ACC112 (cell line): Measurements from ENCODE around the gene MRPS11.
"Not testable (repeated sequence)": the region's sequence is repeated elsewhere in the genome, so short reads cannot be mapped to it uniquely, and the experiment has no call there.

ENCODE experiments used
- H2AFZ ChIP-seq: fragments of 200-600 bp; sonication (generic); one replicate; pipeline ENCODE4 v1.6.0; 2017; ENCODE audit warnings: antibody characterized with exemption, low read length; ENCODE audit not compliant: unreplicated experiment
- H3K27ac ChIP-seq: fragments of 200-600 bp; sonication (generic); 2 replicates; pipeline ENCODE4 v1.5.1; 2014; ENCODE audit warnings: low read depth, mild to moderate bottlenecking, antibody characterized with exemption, low read length, moderate library complexity
- H3K27me3 ChIP-seq: fragments of 200-600 bp; sonication (generic); 2 replicates; pipeline ENCODE4 v1.6.1; 2014; ENCODE audit warnings: mild to moderate bottlenecking, antibody characterized with exemption, low read length, moderate library complexity, mixed read lengths; ENCODE audit not compliant: insufficient read depth
- H3K36me3 ChIP-seq: fragments of 200-600 bp; sonication (generic); 2 replicates; pipeline ENCODE4 v1.6.1; 2016; ENCODE audit warnings: mild to moderate bottlenecking, antibody characterized with exemption, low read length, moderate library complexity, mixed read lengths; ENCODE audit not compliant: insufficient read depth
- H3K4me1 ChIP-seq: fragments of 200-600 bp; sonication (generic); one replicate; pipeline ENCODE4 v1.6.1; 2016; ENCODE audit warnings: low read length, mixed read lengths; ENCODE audit not compliant: insufficient read depth, unreplicated experiment, control insufficient read depth
- H3K4me3 ChIP-seq: fragments of 200-600 bp; sonication (generic); 2 replicates; pipeline ENCODE4 v1.5.1; 2014; ENCODE audit warnings: mild to moderate bottlenecking, low read depth, low read length
- H3K79me2 ChIP-seq: fragments of 200-600 bp; sonication (generic); one replicate; pipeline ENCODE4 v1.6.0; 2016; ENCODE audit warnings: low read length; ENCODE audit not compliant: control insufficient read depth, unreplicated experiment, insufficient read depth

The MRPS11 gene

DNA sequence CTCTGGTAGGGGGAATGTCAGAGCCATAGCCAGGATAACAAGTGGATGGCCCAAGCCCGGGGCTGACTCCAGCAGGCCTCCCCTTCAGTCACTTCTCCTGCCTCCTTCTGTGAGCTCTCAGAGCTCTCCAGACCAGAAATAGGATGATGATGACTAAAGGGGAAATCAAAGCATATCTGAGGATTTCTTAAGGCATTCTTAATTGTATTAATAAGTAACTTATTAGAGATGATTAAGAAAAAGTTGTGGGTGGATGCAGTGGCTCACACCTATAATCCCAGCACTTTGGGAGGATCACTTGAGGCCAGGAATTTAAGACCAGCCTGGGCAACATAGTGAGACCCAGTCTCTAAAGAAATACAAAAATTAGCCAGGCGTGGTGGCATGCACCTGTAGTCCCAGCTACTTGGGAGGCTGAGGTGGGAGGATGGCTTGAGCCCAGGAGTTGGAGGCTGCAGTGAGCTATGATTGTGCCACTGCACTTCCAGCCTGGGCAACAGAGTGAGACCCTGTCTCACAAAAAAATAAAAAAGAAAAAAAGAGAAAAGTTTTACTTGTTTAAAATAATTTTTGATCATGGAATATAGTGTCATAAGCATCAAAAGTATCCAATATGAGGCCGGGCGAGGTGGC lies 6.3 kb downstream of the MRPS11 start:
- peaks cover 23% of the 10 kb centered on the region; the same call in 1 of the 2 replicates for H3K36me3 ChIP-seq
- not testable (repeated sequence) for H3K27ac ChIP-seq, H3K27me3 ChIP-seq, H2AFZ ChIP-seq, H3K4me3 ChIP-seq, H3K4me1 ChIP-seq
- H3K79me2 ChIP-seq, result peaks cover 20% of the 10 kb centered on the region

- Histone ChIP-seq H3K79me2 (no peaks in the 10 kb centered on the region), H3K27me3 (no peaks in the 10 kb centered on the region), H3K4me1 (no peaks in the 10 kb centered on the region), H3K4me3 (no peak overlapping the region), H3K27ac (no peak overlapping the region), H2AFZ (no peak overlapping the region), H3K36me3 (peaks cover 17% of the 10 kb centered on the region; the same call in 1 of the 2 replicates)
These were observed 9.1 kb downstream of the MRPS11 start for GRCh38 chr15:88476635-88477060.

GRCh38 chr15:88477126-88477525 lies 9.6 kb downstream of the MRPS11 start:
- Histone ChIP-seq H3K79me2 (no peaks in the 10 kb centered on the region), H3K4me1 (no peaks in the 10 kb centered on the region), H3K36me3 (peaks cover 17% of the 10 kb centered on the region; the same call in 1 of the 2 replicates), H3K4me3 (no peak overlapping the region), H2AFZ (no peak overlapping the region), H3K27me3 (no peaks in the 10 kb centered on the region), H3K27ac (no peak overlapping the region)

DNA sequence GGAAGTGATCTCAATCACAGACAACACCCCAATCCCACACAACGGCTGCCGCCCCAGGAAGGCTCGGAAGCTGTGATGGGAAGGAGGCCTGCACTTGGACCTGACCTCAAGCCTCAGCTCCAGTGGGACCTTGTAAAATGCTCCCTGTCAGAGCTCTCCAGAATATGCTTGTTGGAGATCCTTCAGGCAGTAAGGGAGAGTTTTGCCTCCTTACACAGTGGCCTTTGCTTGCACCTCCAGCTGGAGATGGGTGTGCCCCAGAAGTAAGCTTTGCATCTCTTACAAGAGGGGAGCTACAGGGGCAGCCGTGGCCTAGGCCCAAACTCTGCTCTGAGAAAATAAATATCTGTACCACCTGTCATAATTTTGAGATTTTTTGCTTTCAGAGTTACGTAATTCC lies 10.4 kb downstream of the MRPS11 start:
- H3K27ac ChIP-seq, result no peak overlapping the region
- H2AFZ ChIP-seq, result no peak overlapping the region
- H3K36me3 ChIP-seq, result peaks cover 17% of the 10 kb centered on the region; the same call in 1 of the 2 replicates
- no peaks in the 10 kb centered on the region for H3K79me2 ChIP-seq
- no peaks in the 10 kb centered on the region for H3K27me3 ChIP-seq
- H3K4me3 ChIP-seq, result no peak overlapping the region
- no peaks in the 10 kb centered on the region for H3K4me1 ChIP-seq

DNA sequence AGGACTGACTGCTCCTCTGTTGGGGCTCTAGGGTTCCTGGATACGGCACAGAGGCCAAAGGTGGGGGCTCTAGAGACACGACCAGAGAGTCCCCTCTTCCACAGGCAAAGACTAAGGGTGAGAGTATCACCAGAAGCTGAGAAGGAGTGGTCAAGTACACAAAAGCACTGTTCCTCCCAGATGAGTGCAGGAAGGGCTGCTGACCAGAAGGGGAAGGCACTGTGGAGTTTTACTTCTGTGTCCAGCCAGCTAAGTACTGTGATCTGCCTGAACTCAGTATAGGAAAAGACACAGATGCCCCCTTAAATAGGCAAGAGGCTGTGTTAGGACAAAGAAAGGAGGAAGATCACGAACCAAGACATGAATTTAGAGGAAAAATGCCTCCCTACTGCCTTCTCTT lies 11.7 kb downstream of the MRPS11 start:
- no peak overlapping the region for H3K27ac ChIP-seq
- peaks cover 14% of the 10 kb centered on the region; the same call in 1 of the 2 replicates for H3K36me3 ChIP-seq
- no peaks in the 10 kb centered on the region for H3K4me1 ChIP-seq
- no peak overlapping the region for H2AFZ ChIP-seq
- H3K79me2 ChIP-seq, result no peaks in the 10 kb centered on the region
- H3K27me3 ChIP-seq, result no peaks in the 10 kb centered on the region
- H3K4me3 ChIP-seq, result no peak overlapping the region

DNA sequence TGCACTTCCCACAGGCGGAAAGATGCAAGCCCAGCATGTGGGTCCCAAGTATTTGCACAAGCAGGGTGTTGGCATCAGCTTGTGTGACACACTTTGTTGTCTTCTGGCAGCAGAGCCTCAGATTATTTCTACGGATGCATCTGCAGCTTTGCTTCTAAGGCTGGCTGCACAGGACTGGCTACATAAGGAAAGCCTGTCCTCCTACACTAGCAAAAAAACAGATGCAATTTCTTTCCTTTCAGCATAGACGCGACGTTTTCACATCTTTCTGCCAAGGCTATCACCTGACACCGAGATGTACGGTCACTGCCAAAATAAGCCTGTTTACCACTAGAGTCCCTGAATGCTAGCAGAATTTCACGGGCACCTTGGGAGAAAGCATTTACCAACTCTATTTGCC lies 13.5 kb downstream of the MRPS11 start:
- Histone ChIP-seq H3K4me1 (no peaks in the 10 kb centered on the region), H2AFZ (no peak overlapping the region), H3K27me3 (no peaks in the 10 kb centered on the region), H3K79me2 (no peaks in the 10 kb centered on the region), H3K36me3 (peaks cover 14% of the 10 kb centered on the region; the same call in 1 of the 2 replicates), H3K27ac (no peak overlapping the region), H3K4me3 (no peak overlapping the region)

DNA sequence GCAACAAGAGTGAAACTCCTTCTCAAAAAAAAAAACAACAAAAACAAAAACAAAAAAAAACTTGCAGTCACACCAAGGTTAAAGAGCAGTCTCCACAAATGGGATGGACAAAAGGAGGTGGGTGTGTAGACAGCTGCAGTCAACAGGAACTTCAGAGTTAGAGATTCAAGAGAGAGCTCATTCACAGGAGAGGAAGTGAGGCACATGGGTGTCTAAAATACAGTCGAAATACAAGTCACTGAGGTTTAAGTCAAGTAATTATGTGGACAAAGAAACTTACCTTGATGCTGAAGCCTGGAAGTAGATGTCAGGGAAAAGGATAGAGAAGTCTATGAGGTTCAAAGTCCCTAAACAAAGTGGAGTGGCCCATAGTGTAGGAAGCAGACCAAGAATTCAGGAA lies 14.8 kb downstream of the MRPS11 start:
- Histone ChIP-seq H3K4me1 (peaks cover 2% of the 10 kb centered on the region), H2AFZ (no peak overlapping the region), H3K4me3 (no peak overlapping the region), H3K79me2 (no peaks in the 10 kb centered on the region), H3K27me3 (no peaks in the 10 kb centered on the region), H3K36me3 (0 out of 2 replicates have a peak, but pooled peaks cover 5% of the 10 kb centered on the region), H3K27ac (no peak overlapping the region)

DNA sequence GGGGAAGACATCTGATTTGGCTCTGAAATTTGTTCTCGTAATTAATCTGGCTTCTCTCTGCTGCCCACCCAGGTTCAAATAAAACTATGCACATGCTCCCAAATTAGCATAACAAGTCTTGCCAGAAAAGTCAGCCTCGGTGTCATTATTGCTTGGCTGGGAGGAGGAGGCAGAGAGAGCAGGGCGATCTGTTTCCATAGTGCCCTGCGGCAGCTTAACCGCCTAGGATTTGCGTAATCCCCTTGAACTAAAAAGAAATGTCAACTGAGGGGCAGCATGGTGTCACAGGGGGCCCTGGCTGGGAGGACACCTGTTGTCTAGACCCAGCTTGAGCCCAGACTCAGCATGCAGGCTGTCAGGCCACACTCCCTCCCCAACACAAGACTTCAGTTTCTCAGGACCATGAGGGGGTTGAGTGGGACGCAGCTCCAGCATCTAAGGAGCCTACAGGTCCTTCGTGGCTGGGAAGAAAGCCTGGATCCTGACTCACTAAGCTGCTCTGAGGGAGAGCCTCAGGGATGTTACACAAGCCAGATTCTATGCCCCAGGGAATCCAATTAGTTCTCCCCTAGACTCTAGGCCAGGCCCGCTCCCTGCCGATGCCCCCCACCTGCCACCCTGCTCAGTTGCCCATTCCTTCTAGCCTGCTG lies 17.3 kb downstream of the MRPS11 start:
- H2AFZ ChIP-seq, result no peak overlapping the region
- H3K4me3 ChIP-seq, result no peak overlapping the region
- H3K27me3 ChIP-seq, result no peaks in the 10 kb centered on the region
- no peak overlapping the region for H3K27ac ChIP-seq
- peaks cover 6% of the 10 kb centered on the region for H3K4me1 ChIP-seq
- H3K79me2 ChIP-seq, result no peaks in the 10 kb centered on the region
- H3K36me3 ChIP-seq, result no peaks in the 10 kb centered on the region

- H2AFZ ChIP-seq, result no peak overlapping the region
- H3K27ac ChIP-seq, result no peak overlapping the region
- H3K79me2 ChIP-seq, result no peaks in the 10 kb centered on the region
- no peaks in the 10 kb centered on the region for H3K36me3 ChIP-seq
- no peaks in the 10 kb centered on the region for H3K27me3 ChIP-seq
- peaks cover 6% of the 10 kb centered on the region for H3K4me1 ChIP-seq
- no peak overlapping the region for H3K4me3 ChIP-seq
These were observed 19.8 kb downstream of the MRPS11 start for GRCh38 chr15:88487178-88487795.

DNA sequence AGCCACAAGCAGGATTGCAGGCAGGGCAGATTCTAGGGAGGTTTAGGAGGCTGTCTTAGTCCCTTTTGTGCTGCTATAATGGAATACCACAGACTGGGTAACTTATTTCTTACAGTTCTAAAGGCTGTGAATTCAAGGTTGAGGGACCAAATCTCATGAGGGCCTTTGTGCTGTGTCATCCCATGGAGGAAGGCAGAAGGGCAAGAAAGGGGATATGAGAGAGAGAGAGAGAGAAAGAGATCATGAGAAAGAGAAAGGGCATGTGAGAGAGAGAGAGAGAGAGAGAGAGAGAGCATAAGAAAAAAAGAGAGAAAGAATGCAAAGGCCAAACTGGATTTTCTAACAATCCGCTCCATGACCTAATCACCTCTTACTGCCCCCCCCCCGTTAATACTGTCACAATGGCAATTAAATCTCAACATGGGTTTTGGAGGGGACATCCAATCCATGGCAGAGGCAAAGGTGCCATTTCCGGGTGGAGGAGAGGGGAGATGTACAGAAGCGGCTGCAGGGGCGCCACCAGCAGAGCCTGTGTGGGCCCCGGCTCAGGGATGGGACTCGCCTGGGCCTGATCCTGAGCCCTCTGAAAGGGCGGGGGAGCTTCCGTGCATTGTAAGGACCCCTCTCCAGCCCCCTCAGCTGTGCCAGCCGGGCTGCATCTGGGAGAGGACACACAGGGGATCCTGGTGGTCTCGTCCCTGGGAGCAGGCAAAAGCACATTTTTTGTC lies 20.5 kb downstream of the MRPS11 start:
- H3K27me3 ChIP-seq, result no peaks in the 10 kb centered on the region
- H3K4me1 ChIP-seq, result peaks cover 6% of the 10 kb centered on the region
- no peaks in the 10 kb centered on the region for H3K36me3 ChIP-seq
- H3K4me3 ChIP-seq, result no peak overlapping the region
- H2AFZ ChIP-seq, result no peak overlapping the region
- no peaks in the 10 kb centered on the region for H3K79me2 ChIP-seq
- H3K27ac ChIP-seq, result no peak overlapping the region
